Ovary (tissue), 9 donors: ENCODE data around the gene NEDD4L. TPM values are rescaled to one million over a fixed set of nuclear protein-coding genes. Genes with fewer than 3 reads are reported as not detected.

Experiments used
- DNase-seq, 5 donors: peaks; one replicate each; pipeline ENCODE4 v3.0.0-alpha.2; 2019 to 2020
- H3K27ac ChIP-seq, 2 donors: fragments of 200-600 bp; one replicate each; pipeline versions ENCODE4 v1.5.1 to v1.8.0; 2019 to 2022
- H3K27me3 ChIP-seq: fragments of 200-600 bp; one replicate; pipeline ENCODE4 v1.8.0; 2022
- H3K36me3 ChIP-seq: fragments of 200-600 bp; sonication (generic); one replicate; pipeline ENCODE4 v1.5.1; 2019
- H3K4me1 ChIP-seq: one replicate; pipeline ENCODE4 v1.8.1; 2013; ENCODE audit warnings: mild to moderate bottlenecking, moderate library complexity; ENCODE audit not compliant: insufficient read depth
- H3K4me3 ChIP-seq: fragments of 200-600 bp; sonication (generic); one replicate; pipeline ENCODE4 v1.5.1; 2017
- H3K9me3 ChIP-seq, 2 donors: fragments of 200-600 bp in 1 of 2; sonication (generic) in 1 of 2; one replicate each; pipeline versions ENCODE4 v1.5.1 to v1.8.1; 2013 to 2019; ENCODE audit warnings: mild to moderate bottlenecking in 1 of 2, moderate library complexity in 1 of 2
- EP300 ChIP-seq: sonication (generic); formaldehyde crosslinking; IDR thresholded peaks from one replicate; pipeline ENCODE4 v1.6.1; 2017; ENCODE audit warnings: antibody characterized with exemption
- POLR2A ChIP-seq: fragments of 450-650 bp; IDR thresholded peaks from one replicate; pipeline ENCODE4 v1.6.1; 2017; ENCODE audit warnings: antibody characterized with exemption, mild to moderate bottlenecking, moderate library complexity
- WGBS, 3 donors: extraction: QIAGEN DNeasy Blood & Tissue Kit in 1 of 3; methylation state at CpG; one replicate each; pipeline versions ENCODE4 v1.1.5 to v1.1.7; 2013 to 2017; 5-methylcytosine and 5-hydroxymethylcytosine counted together
- intact Hi-C, 4 donors: fragments of 100-400 bp; cut with DNase I; formaldehyde crosslinking; loops; one replicate each; pipeline versions ENCODE4 v1.11.0 to v1.15.1; 2022 to 2023
- polyA plus RNA-seq, 2 donors: library from polyadenylated mRNA; stranded (reverse); fragments of 200-250 nt in 1 of 2; fragments of 350-450 nt in 1 of 2; fragmentation: Illumina TruSeq in 1 of 2; extraction: RNeasy Lipid Tissue Mini Kit (QIAGEN cat#74804) in 1 of 2; gene quantifications; one replicate each; pipeline ENCODE4 v1.2.3, GENCODE V29; 2013 to 2014
- total RNA-seq, 7 donors: library from RNA; depleted of rRNA in 2 of 7; stranded (reverse); fragments of >200 nt in 2 of 7; fragmentation: NEBNext Ultra II Directional in 3 of 7; extraction: Animal tissue kit (Norgen Biotek cat#: 25700) in 3 of 7; gene quantifications; one replicate each; pipeline versions ENCODE4 v1.1.0 to v1.2.4, GENCODE V29; 2016 to 2023
- TF ChIP-seq, protein P1 (sequence below), 3 donors: fragments of 450-650 bp in 2 of 3; fragments of 200-600 bp in 1 of 3; IDR thresholded peaks; one replicate each; pipeline versions ENCODE4 v1.5.1 to v1.8.0; 2016 to 2022; ENCODE audit warnings: antibody characterized with exemption in 3 of 3, mild to moderate bottlenecking in 1 of 3
- donor health status: DM: no; HTN: no; CAD: no; lungs with moderate emphysema.
- donor health status: DM: no; HTN: no; CAD: no.
- donor health status: Bipolar disorder and iron deficiency.
- donor health status: DM: yes; HTN: yes; CAD: no.
- donor health status: DM: no; HTN: no; CAD: no.
- donor health status: DM: yes; HTN: yes; CAD: no.

NEDD4L gene
- total and polyA plus RNA-seq, 9 donors = 11.0 to 75.2 (median 18.2) TPM

DNA sequence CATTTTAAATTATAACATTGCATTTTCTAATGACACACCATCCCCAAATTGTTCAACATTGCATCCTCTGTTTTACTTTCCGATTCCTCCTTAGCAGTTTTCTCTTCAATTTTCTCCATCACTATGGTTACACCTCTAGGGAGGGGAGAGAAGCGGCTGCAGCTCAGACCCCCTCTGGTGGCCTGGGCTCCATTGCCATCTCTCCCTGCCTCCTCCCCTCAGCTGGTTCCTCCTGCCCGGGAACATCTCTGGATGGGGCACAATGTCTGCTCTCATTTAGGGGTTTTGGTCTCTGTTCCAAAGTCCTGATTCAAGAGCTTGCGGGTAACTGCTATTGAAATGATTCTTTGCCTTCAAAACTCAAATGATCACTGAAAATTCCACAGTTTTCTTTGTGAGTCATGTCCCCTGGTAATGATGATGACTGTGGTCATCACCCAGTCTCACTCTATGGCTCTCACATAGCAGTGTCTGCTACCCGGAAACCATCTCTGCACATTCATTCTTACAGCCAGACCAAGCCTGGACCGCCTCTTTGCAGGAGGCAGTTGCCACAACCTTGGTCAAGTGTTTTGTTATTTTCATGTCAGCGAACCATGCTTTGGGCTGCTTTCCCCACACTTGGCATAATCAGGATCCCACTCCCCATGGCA, 321.0 kb downstream of the NEDD4L start:
- 96 to 97% (median 97%) methylated on average over 7 of the region's 7 CpGs for WGBS, 3 donors
- H3K27ac ChIP-seq = no peak overlapping the region
- H3K4me1 ChIP-seq = peaks cover 3% of the 10 kb centered on the region
- no peak overlapping the region for H3K4me3 ChIP-seq
- no peak for DNase-seq
- intact Hi-C loops = no loop called here
- H3K27me3 ChIP-seq = no peaks in the 10 kb centered on the region
- no peaks in the 10 kb centered on the region for H3K9me3 ChIP-seq
- TF ChIP-seq, protein P1, sequence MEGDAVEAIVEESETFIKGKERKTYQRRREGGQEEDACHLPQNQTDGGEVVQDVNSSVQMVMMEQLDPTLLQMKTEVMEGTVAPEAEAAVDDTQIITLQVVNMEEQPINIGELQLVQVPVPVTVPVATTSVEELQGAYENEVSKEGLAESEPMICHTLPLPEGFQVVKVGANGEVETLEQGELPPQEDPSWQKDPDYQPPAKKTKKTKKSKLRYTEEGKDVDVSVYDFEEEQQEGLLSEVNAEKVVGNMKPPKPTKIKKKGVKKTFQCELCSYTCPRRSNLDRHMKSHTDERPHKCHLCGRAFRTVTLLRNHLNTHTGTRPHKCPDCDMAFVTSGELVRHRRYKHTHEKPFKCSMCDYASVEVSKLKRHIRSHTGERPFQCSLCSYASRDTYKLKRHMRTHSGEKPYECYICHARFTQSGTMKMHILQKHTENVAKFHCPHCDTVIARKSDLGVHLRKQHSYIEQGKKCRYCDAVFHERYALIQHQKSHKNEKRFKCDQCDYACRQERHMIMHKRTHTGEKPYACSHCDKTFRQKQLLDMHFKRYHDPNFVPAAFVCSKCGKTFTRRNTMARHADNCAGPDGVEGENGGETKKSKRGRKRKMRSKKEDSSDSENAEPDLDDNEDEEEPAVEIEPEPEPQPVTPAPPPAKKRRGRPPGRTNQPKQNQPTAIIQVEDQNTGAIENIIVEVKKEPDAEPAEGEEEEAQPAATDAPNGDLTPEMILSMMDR (IDR thresholded peaks at IDR 0.05) = no peak
- no peak for TF ChIP-seq EP300
- TF ChIP-seq POLR2A = no peak
- no peaks in the 10 kb centered on the region for H3K36me3 ChIP-seq

- H3K9me3 ChIP-seq = no peaks in the 10 kb centered on the region
- TF ChIP-seq, protein P1 (IDR thresholded peaks at IDR 0.05) = no peak
- no peak for TF ChIP-seq EP300
- no peak for TF ChIP-seq POLR2A
- DNase-seq = no peak
- 96 to 97% (median 96%) methylated on average over 9 of the region's 9 CpGs for WGBS, 3 donors
- intact Hi-C loops = no loop called here
- H3K27me3 ChIP-seq = no peaks in the 10 kb centered on the region
- H3K4me1 ChIP-seq = no peaks in the 10 kb centered on the region
- H3K27ac ChIP-seq = no peak overlapping the region
- H3K36me3 ChIP-seq = no peaks in the 10 kb centered on the region
- H3K4me3 ChIP-seq = no peak overlapping the region
These were observed 323.6 kb downstream of the NEDD4L start for GRCh38 chr18:58367425-58368140.

DNA sequence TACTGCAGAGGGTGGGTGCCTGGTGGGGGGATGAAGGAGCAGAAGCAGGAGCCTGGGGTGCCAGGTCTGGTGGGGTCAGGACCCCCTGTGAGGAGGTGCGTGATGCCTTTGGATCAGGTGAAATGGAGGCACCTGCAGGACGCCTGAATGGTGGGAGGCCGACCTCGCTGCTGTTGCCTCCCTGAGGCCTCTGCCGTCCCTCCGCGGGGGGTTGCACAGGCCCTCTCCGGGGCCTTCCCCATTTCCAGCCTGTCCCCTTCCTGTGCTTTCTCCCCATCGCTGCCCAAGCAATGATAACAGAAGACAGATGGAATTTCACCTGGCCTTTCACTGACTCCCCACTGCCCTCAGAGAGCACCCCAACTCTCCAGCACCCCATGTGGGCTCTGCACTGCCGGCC, 325.6 kb downstream of the NEDD4L start:
- Histone ChIP-seq H3K36me3 (no peaks in the 10 kb centered on the region), H3K27ac (no peak overlapping the region), H3K4me3 (no peak overlapping the region), H3K27me3 (no peaks in the 10 kb centered on the region), H3K4me1 (no peaks in the 10 kb centered on the region), H3K9me3 (no peaks in the 10 kb centered on the region)
- intact Hi-C loops = no loop called here
- TF ChIP-seq EP300 (no peak), POLR2A (no peak)
- TF ChIP-seq, protein P1 (IDR thresholded peaks at IDR 0.05) = no peak
- WGBS, 3 donors = 96% methylated on average over 10 of the region's 10 CpGs
- DNase-seq = no peak

GRCh38 chr18:58370038-58370580, 326.1 kb downstream of the NEDD4L start:
- no peak overlapping the region for H3K4me3 ChIP-seq
- DNase-seq = no peak
- H3K36me3 ChIP-seq = no peaks in the 10 kb centered on the region
- no peaks in the 10 kb centered on the region for H3K27me3 ChIP-seq
- TF ChIP-seq, protein P1 (IDR thresholded peaks at IDR 0.05) = no peak
- TF ChIP-seq POLR2A (no peak), EP300 (no peak)
- WGBS, 3 donors = 95 to 97% (median 96%) methylated on average over 10 of the region's 10 CpGs
- no peaks in the 10 kb centered on the region for H3K4me1 ChIP-seq
- intact Hi-C loops = no loop called here
- no peaks in the 10 kb centered on the region for H3K9me3 ChIP-seq
- no peak overlapping the region for H3K27ac ChIP-seq
